Measurements from ENCODE around the gene HDAC4. TPM values are rescaled to one million over a fixed set of nuclear protein-coding genes. Genes with fewer than 3 reads are reported as not detected.

Gene HDAC4
- total and polyA plus RNA-seq, 12 donors: 3.7 to 40.0 (median 25.5) TPM

DNA sequence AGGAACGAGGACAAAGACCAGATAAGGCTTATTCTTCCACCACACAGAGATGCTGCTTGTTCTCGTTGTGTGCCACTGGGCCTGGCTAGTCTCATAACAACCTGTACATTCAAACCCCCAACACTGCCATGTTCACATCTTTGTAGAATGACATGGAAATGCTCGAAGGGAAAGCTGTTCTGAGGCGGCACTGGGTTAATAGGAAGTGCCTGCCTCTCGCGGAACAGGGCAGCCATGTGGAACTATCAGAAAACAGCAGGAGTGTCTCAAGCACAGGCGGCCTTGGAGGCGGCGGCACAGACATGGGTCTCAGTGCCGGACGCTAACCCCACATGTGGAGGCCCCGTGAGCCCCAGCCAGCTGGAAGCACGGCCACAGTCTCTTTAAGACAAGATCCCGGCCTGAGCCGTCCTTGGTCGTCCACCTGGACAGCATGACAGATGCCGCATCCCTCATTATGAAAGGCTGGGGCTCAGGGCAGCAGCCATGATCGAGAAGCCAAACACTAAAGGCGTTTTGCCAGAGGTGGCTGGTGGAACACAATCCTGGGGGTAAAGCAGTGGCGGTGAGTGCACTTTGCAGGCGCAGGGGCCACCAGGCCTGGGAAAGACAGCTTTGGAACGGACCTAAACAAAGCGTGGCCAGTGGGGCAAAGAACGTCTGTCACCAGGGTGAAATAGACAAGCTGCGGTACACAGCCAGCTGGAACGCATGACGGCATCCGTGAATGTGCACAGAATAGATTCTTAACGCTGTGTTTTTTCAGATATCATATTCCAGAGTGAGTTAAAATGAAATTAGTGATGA, 161.0 kb downstream of the HDAC4 start:
- Histone ChIP-seq H3K4me1 (peaks cover 10 to 93% (median 42%) of the 10 kb centered on the region in 9 donors), H3K27ac (peak overlapping the region; percentile 42 to 81 (median 68))
- WGBS, 2 donors: 52 to 55% methylated on average over 29 of the region's 29 CpGs

GRCh38 chr2:239238839-239239606, 161.8 kb downstream of the HDAC4 start:
- no peak for DNase-seq
- Histone ChIP-seq H3K9me3 (no peaks in the 10 kb centered on the region), H3K4me3 (no peak overlapping the region), H3K27me3 (no peaks in the 10 kb centered on the region), H3K4me1 (peaks cover 10 to 93% (median 36%) of the 10 kb centered on the region in 9 donors), H3K36me3 (no peaks in the 10 kb centered on the region), H3K27ac (peak overlapping the region; percentile 42 to 81 (median 68))
- intact Hi-C loops (cut with DNase I): no loop called here
- TF ChIP-seq, protein P1, sequence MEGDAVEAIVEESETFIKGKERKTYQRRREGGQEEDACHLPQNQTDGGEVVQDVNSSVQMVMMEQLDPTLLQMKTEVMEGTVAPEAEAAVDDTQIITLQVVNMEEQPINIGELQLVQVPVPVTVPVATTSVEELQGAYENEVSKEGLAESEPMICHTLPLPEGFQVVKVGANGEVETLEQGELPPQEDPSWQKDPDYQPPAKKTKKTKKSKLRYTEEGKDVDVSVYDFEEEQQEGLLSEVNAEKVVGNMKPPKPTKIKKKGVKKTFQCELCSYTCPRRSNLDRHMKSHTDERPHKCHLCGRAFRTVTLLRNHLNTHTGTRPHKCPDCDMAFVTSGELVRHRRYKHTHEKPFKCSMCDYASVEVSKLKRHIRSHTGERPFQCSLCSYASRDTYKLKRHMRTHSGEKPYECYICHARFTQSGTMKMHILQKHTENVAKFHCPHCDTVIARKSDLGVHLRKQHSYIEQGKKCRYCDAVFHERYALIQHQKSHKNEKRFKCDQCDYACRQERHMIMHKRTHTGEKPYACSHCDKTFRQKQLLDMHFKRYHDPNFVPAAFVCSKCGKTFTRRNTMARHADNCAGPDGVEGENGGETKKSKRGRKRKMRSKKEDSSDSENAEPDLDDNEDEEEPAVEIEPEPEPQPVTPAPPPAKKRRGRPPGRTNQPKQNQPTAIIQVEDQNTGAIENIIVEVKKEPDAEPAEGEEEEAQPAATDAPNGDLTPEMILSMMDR (IDR thresholded peaks at IDR 0.05): no peak
- 75 to 79% methylated on average over 15 of the region's 15 CpGs for WGBS, 2 donors
- peak in 5 of 8 donors; percentile 27 to 79 (median 34) for ATAC-seq

More for the DNA sequence above, 161.0 kb downstream of the HDAC4 start:
- DNase-seq (no peak), ATAC-seq (peak; percentile 40 to 70 (median 68))
- intact Hi-C loops (cut with DNase I): loop anchor here in 1 of 10 donors (5.0 kb wide), 1 partner anchor 157 kb away; no protein-coding TSS in a partner anchor
- H3K4me3 ChIP-seq: peak overlapping the region in 7 of 10 donors; percentile 8 to 26 (median 15)
- no peaks in the 10 kb centered on the region for H3K9me3 ChIP-seq
- TF ChIP-seq, protein P1 (IDR thresholded peaks at IDR 0.05): no peak
- no peaks in the 10 kb centered on the region for H3K36me3 ChIP-seq
- no peaks in the 10 kb centered on the region for H3K27me3 ChIP-seq

- Histone ChIP-seq H3K36me3 (no peaks in the 10 kb centered on the region), H3K27ac (peak overlapping the region in 2 of 10 donors; percentile 75 to 77), H3K4me1 (peaks cover 10 to 94% (median 37%) of the 10 kb centered on the region in 9 donors), H3K9me3 (no peaks in the 10 kb centered on the region), H3K27me3 (no peaks in the 10 kb centered on the region), H3K4me3 (no peak overlapping the region)
- intact Hi-C loops (cut with DNase I): no loop called here
- 94 to 98% methylated on average over 5 of the region's 5 CpGs for WGBS, 2 donors
- DNase-seq (no peak), ATAC-seq (no peak)
- TF ChIP-seq, protein P1 (IDR thresholded peaks at IDR 0.05): no peak
Measured at GRCh38 chr2:239238381-239238780, 162.4 kb downstream of the HDAC4 start.

GRCh38 chr2:239236808-239237205, 164.0 kb downstream of the HDAC4 start:
- Histone ChIP-seq H3K27ac (no peak overlapping the region), H3K4me1 (peaks cover 10 to 89% (median 42%) of the 10 kb centered on the region in 9 donors), H3K36me3 (no peaks in the 10 kb centered on the region), H3K4me3 (no peak overlapping the region), H3K27me3 (no peaks in the 10 kb centered on the region), H3K9me3 (no peaks in the 10 kb centered on the region)
- intact Hi-C loops (cut with DNase I): no loop called here
- DNase-seq (no peak), ATAC-seq (no peak)
- TF ChIP-seq, protein P1 (IDR thresholded peaks at IDR 0.05): no peak
- WGBS, 2 donors: 89 to 90% methylated on average over 9 of the region's 9 CpGs
